ENCODE data around the gene TRPC4AP. TPM values are rescaled to one million over a fixed set of nuclear protein-coding genes. Genes with fewer than 3 reads are reported as not detected.
A peak's percentile ranks its signal among the peaks of the same experiment; 100 is the strongest.

Gene TRPC4AP
- polyA plus RNA-seq = 53.4 TPM

- H3K4me3 Mint-ChIP-seq = peak within 1 kb of the TSS; percentile 89 to 98 (median 96)
- H3K27ac Mint-ChIP-seq = peak within 1 kb of the TSS; percentile 93 to 96 (median 95)
- no peaks in the 10 kb centered on the region for H3K27me3 Mint-ChIP-seq
- H3K36me3 Mint-ChIP-seq = no peaks in the 10 kb centered on the region
- H3K9me3 Mint-ChIP-seq = no peaks in the 10 kb centered on the region
- H3K4me1 Mint-ChIP-seq = peaks cover 29 to 41% (median 36%) of the 10 kb centered on the region in 3 donors
Measured at GRCh38 chr20:35092524-35093266, at the start of gene TRPC4AP. Gene TRPC4AP (minus strand): TSS chr20:35092807. CDS start chr20:35092781, 26 bp downstream.

- peaks cover 3% of the 10 kb centered on the region for H3K36me3 Mint-ChIP-seq
- peaks cover 0 to 4% (median 2%) of the 10 kb centered on the region in 3 donors for H3K4me1 Mint-ChIP-seq
- H3K27ac Mint-ChIP-seq = no peak overlapping the region
- no peak overlapping the region for H3K4me3 Mint-ChIP-seq
- H3K27me3 Mint-ChIP-seq = no peaks in the 10 kb centered on the region
- no peaks in the 10 kb centered on the region for H3K9me3 Mint-ChIP-seq
Measured at GRCh38 chr20:35135867-35136586, 43.4 kb upstream of the TRPC4AP start.

- Mint-ChIP-seq H3K4me3 (no peak overlapping the region), H3K27me3 (no peaks in the 10 kb centered on the region), H3K9me3 (no peaks in the 10 kb centered on the region), H3K36me3 (peaks cover 3% of the 10 kb centered on the region), H3K27ac (no peak overlapping the region), H3K4me1 (no peaks in the 10 kb centered on the region)
Measured at GRCh38 chr20:35134880-35135279, 42.3 kb upstream of the TRPC4AP start.

GRCh38 chr20:35134472-35134871, 41.9 kb upstream of the TRPC4AP start:
- peaks cover 3% of the 10 kb centered on the region for H3K36me3 Mint-ChIP-seq
- H3K4me1 Mint-ChIP-seq = no peaks in the 10 kb centered on the region
- H3K27me3 Mint-ChIP-seq = no peaks in the 10 kb centered on the region
- no peaks in the 10 kb centered on the region for H3K9me3 Mint-ChIP-seq
- no peak overlapping the region for H3K27ac Mint-ChIP-seq
- no peak overlapping the region for H3K4me3 Mint-ChIP-seq

GRCh38 chr20:35133735-35134134, 41.1 kb upstream of the TRPC4AP start:
- H3K27me3 Mint-ChIP-seq = no peaks in the 10 kb centered on the region
- no peak overlapping the region for H3K27ac Mint-ChIP-seq
- no peak overlapping the region for H3K4me3 Mint-ChIP-seq
- no peaks in the 10 kb centered on the region for H3K9me3 Mint-ChIP-seq
- H3K4me1 Mint-ChIP-seq = no peaks in the 10 kb centered on the region
- peaks cover 3% of the 10 kb centered on the region for H3K36me3 Mint-ChIP-seq

GRCh38 chr20:35133031-35133430, 40.4 kb upstream of the TRPC4AP start:
- Mint-ChIP-seq H3K9me3 (no peaks in the 10 kb centered on the region), H3K27me3 (no peaks in the 10 kb centered on the region), H3K4me1 (no peaks in the 10 kb centered on the region), H3K4me3 (no peak overlapping the region), H3K27ac (no peak overlapping the region), H3K36me3 (peaks cover 3% of the 10 kb centered on the region)

- H3K36me3 Mint-ChIP-seq = peaks cover 2% of the 10 kb centered on the region
- H3K4me3 Mint-ChIP-seq = no peak overlapping the region
- H3K27ac Mint-ChIP-seq = peak overlapping the region in 1 of 3 donors; percentile 16
- H3K9me3 Mint-ChIP-seq = no peaks in the 10 kb centered on the region
- H3K27me3 Mint-ChIP-seq = no peaks in the 10 kb centered on the region
- no peaks in the 10 kb centered on the region for H3K4me1 Mint-ChIP-seq
Measured at GRCh38 chr20:35131934-35132333, 39.3 kb upstream of the TRPC4AP start.

GRCh38 chr20:35129647-35130069, 37.1 kb upstream of the TRPC4AP start:
- no peaks in the 10 kb centered on the region for H3K4me1 Mint-ChIP-seq
- no peaks in the 10 kb centered on the region for H3K27me3 Mint-ChIP-seq
- H3K27ac Mint-ChIP-seq = no peak overlapping the region
- peaks cover 2% of the 10 kb centered on the region for H3K36me3 Mint-ChIP-seq
- no peak overlapping the region for H3K4me3 Mint-ChIP-seq
- no peaks in the 10 kb centered on the region for H3K9me3 Mint-ChIP-seq

- Mint-ChIP-seq H3K4me1 (no peaks in the 10 kb centered on the region), H3K9me3 (no peaks in the 10 kb centered on the region), H3K4me3 (no peak overlapping the region), H3K36me3 (peaks cover 2% of the 10 kb centered on the region), H3K27me3 (no peaks in the 10 kb centered on the region), H3K27ac (no peak overlapping the region)
Measured at GRCh38 chr20:35125753-35126152, 33.1 kb upstream of the TRPC4AP start.

- Mint-ChIP-seq H3K9me3 (no peaks in the 10 kb centered on the region), H3K4me1 (no peaks in the 10 kb centered on the region), H3K36me3 (peaks cover 2% of the 10 kb centered on the region), H3K27ac (no peak overlapping the region), H3K4me3 (no peak overlapping the region), H3K27me3 (no peaks in the 10 kb centered on the region)
Measured at GRCh38 chr20:35122756-35123405, 30.3 kb upstream of the TRPC4AP start.

GRCh38 chr20:35121186-35121585, 28.6 kb upstream of the TRPC4AP start:
- H3K27me3 Mint-ChIP-seq = no peaks in the 10 kb centered on the region
- H3K36me3 Mint-ChIP-seq = peaks cover 2% of the 10 kb centered on the region
- H3K4me3 Mint-ChIP-seq = no peak overlapping the region
- H3K27ac Mint-ChIP-seq = peak overlapping the region in 2 of 3 donors; percentile 76 to 83
- no peaks in the 10 kb centered on the region for H3K9me3 Mint-ChIP-seq
- no peaks in the 10 kb centered on the region for H3K4me1 Mint-ChIP-seq

GRCh38 chr20:35120012-35120701, 27.6 kb upstream of the TRPC4AP start:
- Mint-ChIP-seq H3K9me3 (no peaks in the 10 kb centered on the region), H3K4me1 (no peaks in the 10 kb centered on the region), H3K36me3 (peaks cover 2% of the 10 kb centered on the region), H3K27me3 (no peaks in the 10 kb centered on the region), H3K4me3 (no peak overlapping the region), H3K27ac (peak overlapping the region in 2 of 3 donors; percentile 69 to 73)

GRCh38 chr20:35117629-35118028, 25.0 kb upstream of the TRPC4AP start:
- Mint-ChIP-seq H3K27me3 (no peaks in the 10 kb centered on the region), H3K9me3 (no peaks in the 10 kb centered on the region), H3K4me3 (no peak overlapping the region), H3K4me1 (no peaks in the 10 kb centered on the region), H3K36me3 (peaks cover 2% of the 10 kb centered on the region), H3K27ac (no peak overlapping the region)

GRCh38 chr20:35117196-35117595, 24.6 kb upstream of the TRPC4AP start:
- H3K36me3 Mint-ChIP-seq = peaks cover 2% of the 10 kb centered on the region
- H3K4me3 Mint-ChIP-seq = no peak overlapping the region
- H3K27ac Mint-ChIP-seq = peak overlapping the region in 1 of 3 donors; percentile 24
- no peaks in the 10 kb centered on the region for H3K9me3 Mint-ChIP-seq
- no peaks in the 10 kb centered on the region for H3K27me3 Mint-ChIP-seq
- no peaks in the 10 kb centered on the region for H3K4me1 Mint-ChIP-seq

- no peaks in the 10 kb centered on the region for H3K9me3 Mint-ChIP-seq
- peaks cover under 1% of the 10 kb centered on the region for H3K36me3 Mint-ChIP-seq
- no peaks in the 10 kb centered on the region for H3K27me3 Mint-ChIP-seq
- H3K27ac Mint-ChIP-seq = peak overlapping the region in 1 of 3 donors; percentile 34
- H3K4me3 Mint-ChIP-seq = no peak overlapping the region
- no peaks in the 10 kb centered on the region for H3K4me1 Mint-ChIP-seq
Measured at GRCh38 chr20:35116258-35116657, 23.7 kb upstream of the TRPC4AP start.

Data from IgD-negative memory B cell (primary cell).